ENCODE measurements around the gene KRTAP5-2. TPM values are rescaled to one million over a fixed set of nuclear protein-coding genes. Genes with fewer than 3 reads are reported as not detected.
"Not testable (repeated sequence)": the region's sequence is repeated elsewhere in the genome, so short reads cannot be mapped to it uniquely, and the experiment has no call there.

Gene KRTAP5-2
- total RNA-seq, 2 donors from 2014 or later = not detected

DNA sequence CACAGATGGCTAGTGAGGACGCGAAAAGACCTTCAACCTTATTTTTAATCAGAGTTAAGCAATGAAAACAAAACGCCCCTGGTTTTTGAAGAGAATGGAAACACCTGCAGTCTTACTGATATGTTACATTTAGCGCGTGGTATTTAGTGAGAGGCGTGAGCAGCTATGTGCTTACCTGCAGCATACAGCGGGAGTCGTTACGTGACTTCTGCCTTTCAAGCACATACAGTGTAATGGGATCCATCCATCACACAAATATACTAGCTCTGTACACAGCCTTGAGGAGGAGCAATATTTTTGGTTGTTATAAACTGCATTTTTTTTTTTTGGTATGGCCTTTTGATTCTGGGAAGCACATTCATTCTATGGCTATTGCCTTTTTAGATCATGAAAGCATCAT, 5.5 kb downstream of the KRTAP5-2 start:
- Histone ChIP-seq H3K9me3 (no peaks in the 10 kb centered on the region), H3K36me3 (no peaks in the 10 kb centered on the region), H3K4me3 (no peak overlapping the region), H3K27me3 (replicated peaks; ENCODE audit: insufficient read depth) (no peaks in the 10 kb centered on the region), H3K27ac (no peak overlapping the region), H3K4me1 (ENCODE audit: control insufficient read depth in 1 of 2, low read depth in 2 of 2) (no peaks in the 10 kb centered on the region)
- no peak for ATAC-seq (ENCODE audit: insufficient number of reproducible peaks, low FRiP score, low read depth)
- no peak for DNase-seq (ENCODE audit: low spot score)
- TF ChIP-seq, protein P1, sequence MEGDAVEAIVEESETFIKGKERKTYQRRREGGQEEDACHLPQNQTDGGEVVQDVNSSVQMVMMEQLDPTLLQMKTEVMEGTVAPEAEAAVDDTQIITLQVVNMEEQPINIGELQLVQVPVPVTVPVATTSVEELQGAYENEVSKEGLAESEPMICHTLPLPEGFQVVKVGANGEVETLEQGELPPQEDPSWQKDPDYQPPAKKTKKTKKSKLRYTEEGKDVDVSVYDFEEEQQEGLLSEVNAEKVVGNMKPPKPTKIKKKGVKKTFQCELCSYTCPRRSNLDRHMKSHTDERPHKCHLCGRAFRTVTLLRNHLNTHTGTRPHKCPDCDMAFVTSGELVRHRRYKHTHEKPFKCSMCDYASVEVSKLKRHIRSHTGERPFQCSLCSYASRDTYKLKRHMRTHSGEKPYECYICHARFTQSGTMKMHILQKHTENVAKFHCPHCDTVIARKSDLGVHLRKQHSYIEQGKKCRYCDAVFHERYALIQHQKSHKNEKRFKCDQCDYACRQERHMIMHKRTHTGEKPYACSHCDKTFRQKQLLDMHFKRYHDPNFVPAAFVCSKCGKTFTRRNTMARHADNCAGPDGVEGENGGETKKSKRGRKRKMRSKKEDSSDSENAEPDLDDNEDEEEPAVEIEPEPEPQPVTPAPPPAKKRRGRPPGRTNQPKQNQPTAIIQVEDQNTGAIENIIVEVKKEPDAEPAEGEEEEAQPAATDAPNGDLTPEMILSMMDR (IDR thresholded peaks at IDR 0.05) = no peak

DNA sequence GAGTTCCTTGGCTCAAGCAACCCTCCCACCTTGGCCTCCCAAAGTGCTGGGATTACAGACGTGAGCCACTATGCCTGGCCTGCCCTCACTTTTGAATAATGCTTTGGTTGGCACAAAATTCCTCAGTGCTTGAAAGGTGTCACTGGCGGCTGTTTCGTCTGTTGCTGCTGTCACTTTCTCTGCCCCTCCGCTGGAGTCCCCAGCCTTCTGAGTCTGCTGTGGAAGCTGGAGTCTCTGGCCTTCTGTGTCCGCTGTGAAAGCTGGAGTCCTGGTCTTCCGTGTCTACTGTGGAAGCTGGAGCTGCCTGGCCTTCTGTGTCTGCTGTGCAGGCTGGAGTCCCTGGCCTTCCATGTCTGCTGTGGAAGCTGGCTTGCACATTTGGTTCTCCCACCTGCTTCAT, 8.1 kb downstream of the KRTAP5-2 start:
- TF ChIP-seq, protein P1 (IDR thresholded peaks at IDR 0.05) = no peak
- no peak for ATAC-seq (ENCODE audit: insufficient number of reproducible peaks, low FRiP score, low read depth)
- H3K27ac ChIP-seq = no peak overlapping the region

DNA sequence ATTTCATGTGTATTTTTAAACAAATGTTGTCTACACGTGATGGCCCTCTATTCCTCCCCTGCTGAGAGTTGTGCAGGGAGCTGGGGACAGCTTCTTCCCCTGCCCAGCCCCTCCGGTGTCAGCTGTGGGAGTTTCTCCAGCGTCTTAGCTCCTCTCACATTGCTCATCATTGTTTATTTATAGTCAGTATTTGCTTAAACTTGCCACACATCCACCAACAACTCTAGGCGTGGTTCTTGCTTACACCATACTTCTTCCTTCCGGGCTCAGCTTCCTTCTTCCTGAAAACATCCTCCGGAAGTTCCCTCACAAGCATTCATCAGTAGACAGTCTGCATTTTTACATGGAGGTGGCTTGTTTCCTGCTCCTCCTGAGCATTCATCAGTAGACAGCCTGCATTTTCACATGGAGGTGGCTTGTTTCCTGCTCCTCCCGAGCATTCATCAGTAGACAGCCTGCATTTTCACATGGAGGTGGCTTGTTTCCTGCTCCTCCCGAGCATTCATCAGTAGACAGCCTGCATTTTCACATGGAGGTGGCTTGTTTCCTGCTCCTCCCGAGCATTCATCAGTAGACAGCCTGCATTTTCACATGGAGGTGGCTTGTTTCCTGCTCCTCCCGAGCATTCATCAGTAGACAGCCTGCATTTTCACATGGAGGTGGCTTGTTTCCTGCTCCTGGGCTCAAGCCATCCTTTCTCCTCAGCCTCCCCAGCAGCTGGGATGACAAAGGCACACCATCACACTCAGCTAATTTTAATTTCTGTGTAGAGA, 8.7 kb downstream of the KRTAP5-2 start:
- not testable (repeated sequence) for DNase-seq (ENCODE audit: low spot score); H3K36me3 ChIP-seq; H3K9me3 ChIP-seq; ATAC-seq (ENCODE audit: insufficient number of reproducible peaks, low FRiP score, low read depth); H3K4me3 ChIP-seq; H3K27ac ChIP-seq; H3K27me3 ChIP-seq (replicated peaks; ENCODE audit: insufficient read depth); H3K4me1 ChIP-seq (ENCODE audit: control insufficient read depth in 1 of 2, low read depth in 2 of 2)

More for the DNA sequence above, 8.1 kb downstream of the KRTAP5-2 start:
- no peak overlapping the region for H3K4me3 ChIP-seq
- H3K9me3 ChIP-seq = no peaks in the 10 kb centered on the region
- no peak for DNase-seq (ENCODE audit: low spot score)
- H3K36me3 ChIP-seq = no peaks in the 10 kb centered on the region
- no peaks in the 10 kb centered on the region for H3K4me1 ChIP-seq (ENCODE audit: control insufficient read depth in 1 of 2, low read depth in 2 of 2)
- H3K27me3 ChIP-seq (replicated peaks; ENCODE audit: insufficient read depth) = no peaks in the 10 kb centered on the region

DNA sequence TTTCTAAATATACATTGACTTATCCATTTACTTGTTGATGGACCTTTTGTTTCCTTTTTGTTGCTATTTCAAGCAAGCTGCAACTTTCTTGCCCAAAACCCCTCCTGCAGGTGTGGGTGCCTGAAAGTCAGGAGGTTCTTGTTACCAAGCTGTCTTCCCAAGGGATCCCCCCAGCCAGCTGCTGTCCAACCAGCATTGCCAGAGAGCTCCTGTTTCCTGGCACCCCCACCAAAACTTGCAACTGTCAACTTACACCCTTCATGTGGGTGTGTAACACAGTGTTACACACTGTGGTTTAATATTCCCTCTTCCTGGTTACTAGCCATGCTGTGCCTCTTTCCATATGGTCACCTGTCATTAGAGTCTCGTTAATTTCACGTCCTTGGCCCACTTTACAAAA, 11.4 kb downstream of the KRTAP5-2 start:
- ATAC-seq (ENCODE audit: insufficient number of reproducible peaks, low FRiP score, low read depth) (no peak), DNase-seq (ENCODE audit: low spot score) (no peak)
- Histone ChIP-seq H3K4me1 (ENCODE audit: control insufficient read depth in 1 of 2, low read depth in 2 of 2) (no peaks in the 10 kb centered on the region), H3K27ac (no peak overlapping the region), H3K36me3 (no peaks in the 10 kb centered on the region), H3K9me3 (no peaks in the 10 kb centered on the region), H3K27me3 (replicated peaks; ENCODE audit: insufficient read depth) (no peaks in the 10 kb centered on the region), H3K4me3 (no peak overlapping the region)
- TF ChIP-seq, protein P1 (IDR thresholded peaks at IDR 0.05) = no peak

DNA sequence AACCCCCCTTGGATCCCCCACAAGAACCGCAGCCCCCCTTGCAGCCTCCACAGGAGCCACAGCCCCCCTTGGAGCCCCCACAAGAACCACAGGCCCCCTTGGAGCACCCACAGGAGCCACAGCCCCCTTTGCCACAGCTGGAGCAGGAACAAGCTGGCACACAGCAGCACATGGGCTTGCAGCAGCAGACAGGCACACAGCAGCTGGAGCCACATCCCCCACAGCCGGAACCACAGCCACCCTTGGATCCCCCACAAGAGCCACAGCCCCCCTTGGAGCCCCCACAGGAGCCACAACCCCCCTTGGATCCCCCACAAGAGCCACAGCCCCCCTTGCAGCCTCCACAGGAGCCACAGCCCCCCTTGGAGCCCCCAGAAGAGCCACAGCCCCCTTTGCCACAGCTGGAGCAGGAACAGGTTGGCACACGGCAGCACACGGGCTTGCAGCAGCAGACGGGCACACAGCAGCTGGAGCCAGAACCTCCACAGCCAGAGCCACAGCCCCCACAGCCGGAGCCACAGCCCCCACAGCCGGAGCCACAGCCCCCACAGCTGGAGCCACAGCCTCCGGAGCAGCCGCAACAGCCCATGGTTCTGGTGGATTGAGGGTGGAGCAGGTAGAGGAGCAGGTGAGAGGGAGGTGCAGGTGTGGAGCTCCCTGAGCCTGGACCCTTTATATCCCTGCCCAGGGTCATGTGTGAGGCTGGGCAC, 13.3 kb downstream of the KRTAP5-2 start, which contains the start of gene KRTAP5-1:
KRTAP5-1 (minus strand) TSS at position 623 of the 710 bp plus-strand sequence; CDS start at position 589, 34 bp downstream.
- not testable (repeated sequence) for DNase-seq (ENCODE audit: low spot score); H3K27ac ChIP-seq; ATAC-seq (ENCODE audit: insufficient number of reproducible peaks, low FRiP score, low read depth)

DNA sequence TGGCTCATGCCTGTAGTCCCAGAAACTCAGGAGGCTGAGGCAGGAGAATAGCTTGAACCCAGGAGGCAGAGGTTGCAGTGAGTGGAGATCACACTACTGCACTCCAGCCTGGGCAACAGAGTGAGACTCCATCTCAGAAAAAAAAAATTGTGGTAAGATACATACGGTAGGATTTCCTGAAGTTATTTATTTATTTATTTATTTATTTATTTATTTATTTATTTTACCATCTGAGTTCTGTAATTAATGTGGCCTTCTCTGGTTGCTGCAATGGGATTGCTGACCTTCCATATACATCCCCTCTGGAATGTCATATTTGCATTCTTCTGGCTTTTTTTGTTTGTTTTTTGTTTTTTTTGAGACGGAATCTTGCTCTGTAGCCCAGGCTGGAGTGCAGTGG, 15.2 kb downstream of the KRTAP5-2 start:
- not testable (repeated sequence) for DNase-seq (ENCODE audit: low spot score); H3K4me1 ChIP-seq (ENCODE audit: control insufficient read depth in 1 of 2, low read depth in 2 of 2); H3K36me3 ChIP-seq; H3K27me3 ChIP-seq (replicated peaks; ENCODE audit: insufficient read depth); H3K4me3 ChIP-seq; ATAC-seq (ENCODE audit: insufficient number of reproducible peaks, low FRiP score, low read depth); H3K9me3 ChIP-seq; H3K27ac ChIP-seq

More for the DNA sequence above, 13.3 kb downstream of the KRTAP5-2 start, which contains the start of gene KRTAP5-1:
- not testable (repeated sequence) for H3K27me3 ChIP-seq (replicated peaks; ENCODE audit: insufficient read depth); H3K9me3 ChIP-seq; H3K4me1 ChIP-seq (ENCODE audit: control insufficient read depth in 1 of 2, low read depth in 2 of 2); H3K36me3 ChIP-seq; H3K4me3 ChIP-seq

Data from thoracic aorta (tissue), 2 donors.